Measurements from ENCODE around the gene SMOC2. TPM values are rescaled to one million over a fixed set of nuclear protein-coding genes. Genes with fewer than 3 reads are reported as not detected.

SMOC2 gene
- total RNA-seq, 1 donor, result 0.36 TPM

DNA sequence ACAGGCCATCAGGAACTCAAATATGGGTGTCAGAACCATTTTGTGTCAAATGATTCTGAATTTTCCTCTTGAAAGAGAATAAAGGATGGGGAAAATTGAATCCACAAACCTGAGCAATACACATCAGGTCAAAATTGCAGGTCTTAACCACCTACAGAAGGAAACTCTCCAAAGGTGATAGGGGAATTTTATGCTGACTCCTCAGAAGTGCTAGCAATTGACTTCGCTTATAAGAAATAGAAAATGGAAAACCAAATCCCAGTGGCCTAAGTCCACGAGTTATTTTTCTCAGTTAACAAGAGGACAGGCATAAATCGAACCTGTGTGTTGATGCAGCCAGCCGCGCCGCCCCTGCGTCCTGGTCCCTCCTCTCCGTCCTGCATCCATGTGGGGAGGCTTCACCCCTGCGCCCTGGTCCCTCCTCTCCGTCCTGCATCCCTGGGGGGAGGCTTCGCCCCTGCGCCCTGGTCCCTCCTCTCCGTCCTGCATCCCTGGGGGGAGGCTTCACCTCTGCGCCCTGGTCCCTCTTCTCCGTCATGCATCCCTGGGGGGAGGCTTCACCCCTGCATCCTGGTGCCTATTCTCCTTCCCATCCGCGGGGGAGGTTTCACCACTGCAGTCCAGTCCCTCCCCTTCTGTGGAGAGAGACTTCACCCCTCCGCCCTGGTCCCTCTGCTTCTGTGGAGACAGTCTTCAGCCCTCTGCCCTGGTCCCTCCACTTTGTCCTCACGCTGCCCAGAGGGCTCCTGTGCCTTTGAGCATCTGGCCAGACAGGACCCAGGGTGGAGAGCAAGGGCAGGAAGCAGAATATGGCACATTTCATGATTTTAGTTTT, 230.3 kb downstream of the SMOC2 start:
- Histone ChIP-seq H3K27ac (ENCODE audit: low read depth, low read length) (no peak overlapping the region), H3K79me2 (ENCODE audit: insufficient read depth, low read length) (no peaks in the 10 kb centered on the region), H3K36me3 (ENCODE audit: insufficient read depth, low read length) (no peaks in the 10 kb centered on the region), H4K20me1 (ENCODE audit: insufficient read depth, low read length) (no peaks in the 10 kb centered on the region), H2AFZ (ENCODE audit: low read length) (no peak overlapping the region), H3K27me3 (ENCODE audit: insufficient read depth, low read length) (no peaks in the 10 kb centered on the region), H3K4me1 (ENCODE audit: insufficient read depth, low read length) (no peaks in the 10 kb centered on the region), H3K4me3 (ENCODE audit: insufficient read depth, low read length) (no peak overlapping the region), H3K9me3 (ENCODE audit: low read depth, low read length) (no peaks in the 10 kb centered on the region), H3K4me2 (ENCODE audit: insufficient read depth, low read length) (no peak overlapping the region)
- TF ChIP-seq, protein P1, sequence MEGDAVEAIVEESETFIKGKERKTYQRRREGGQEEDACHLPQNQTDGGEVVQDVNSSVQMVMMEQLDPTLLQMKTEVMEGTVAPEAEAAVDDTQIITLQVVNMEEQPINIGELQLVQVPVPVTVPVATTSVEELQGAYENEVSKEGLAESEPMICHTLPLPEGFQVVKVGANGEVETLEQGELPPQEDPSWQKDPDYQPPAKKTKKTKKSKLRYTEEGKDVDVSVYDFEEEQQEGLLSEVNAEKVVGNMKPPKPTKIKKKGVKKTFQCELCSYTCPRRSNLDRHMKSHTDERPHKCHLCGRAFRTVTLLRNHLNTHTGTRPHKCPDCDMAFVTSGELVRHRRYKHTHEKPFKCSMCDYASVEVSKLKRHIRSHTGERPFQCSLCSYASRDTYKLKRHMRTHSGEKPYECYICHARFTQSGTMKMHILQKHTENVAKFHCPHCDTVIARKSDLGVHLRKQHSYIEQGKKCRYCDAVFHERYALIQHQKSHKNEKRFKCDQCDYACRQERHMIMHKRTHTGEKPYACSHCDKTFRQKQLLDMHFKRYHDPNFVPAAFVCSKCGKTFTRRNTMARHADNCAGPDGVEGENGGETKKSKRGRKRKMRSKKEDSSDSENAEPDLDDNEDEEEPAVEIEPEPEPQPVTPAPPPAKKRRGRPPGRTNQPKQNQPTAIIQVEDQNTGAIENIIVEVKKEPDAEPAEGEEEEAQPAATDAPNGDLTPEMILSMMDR (IDR thresholded peaks at IDR 0.05; ENCODE audit: extremely low read depth, low read depth, low read length), result no peak
- DNase-seq (ENCODE audit: insufficient read length, low spot score, missing footprints), result no peak

DNA sequence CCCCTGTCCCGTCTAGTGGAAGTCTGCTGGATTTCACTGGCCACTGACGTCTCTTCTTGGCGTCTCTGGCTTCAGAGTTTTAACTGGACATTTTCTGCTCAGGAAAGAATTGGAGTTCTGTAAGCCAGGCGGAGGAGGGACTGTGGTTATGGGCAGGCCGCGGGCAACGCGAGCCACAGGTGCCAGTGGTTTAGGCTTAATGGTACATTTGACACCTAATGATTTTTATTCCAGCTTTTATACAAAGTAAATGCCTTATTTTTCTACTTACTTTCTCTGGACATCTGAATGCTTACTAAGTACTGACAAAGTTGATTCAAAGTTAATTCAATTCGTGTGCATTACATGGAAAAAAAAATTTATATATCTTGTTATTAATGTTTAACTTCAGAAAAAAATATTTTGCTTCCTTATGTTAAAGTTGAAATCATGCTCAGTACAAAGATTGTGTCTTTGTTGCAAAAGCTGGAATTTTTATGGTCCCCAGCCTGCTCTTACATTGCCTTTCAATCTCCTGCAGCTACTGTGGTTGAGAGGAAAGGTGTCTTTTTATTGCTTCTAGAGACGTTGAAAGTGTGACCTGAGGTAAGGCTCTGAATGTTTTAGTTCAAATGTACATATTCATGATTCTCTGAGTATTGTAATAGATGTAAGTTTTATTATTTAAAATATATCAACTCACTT, 231.0 kb downstream of the SMOC2 start:
- H2AFZ ChIP-seq (ENCODE audit: low read length), result no peak overlapping the region
- no peak overlapping the region for H3K4me3 ChIP-seq (ENCODE audit: insufficient read depth, low read length)
- H3K27me3 ChIP-seq (ENCODE audit: insufficient read depth, low read length), result no peaks in the 10 kb centered on the region
- no peaks in the 10 kb centered on the region for H4K20me1 ChIP-seq (ENCODE audit: insufficient read depth, low read length)
- TF ChIP-seq, protein P1 (IDR thresholded peaks at IDR 0.05; ENCODE audit: extremely low read depth, low read depth, low read length), result no peak
- H3K27ac ChIP-seq (ENCODE audit: low read depth, low read length), result no peak overlapping the region
- H3K36me3 ChIP-seq (ENCODE audit: insufficient read depth, low read length), result no peaks in the 10 kb centered on the region
- no peaks in the 10 kb centered on the region for H3K9me3 ChIP-seq (ENCODE audit: low read depth, low read length)
- H3K4me1 ChIP-seq (ENCODE audit: insufficient read depth, low read length), result no peaks in the 10 kb centered on the region
- H3K79me2 ChIP-seq (ENCODE audit: insufficient read depth, low read length), result no peaks in the 10 kb centered on the region
- DNase-seq (ENCODE audit: insufficient read length, low spot score, missing footprints), result no peak
- no peak overlapping the region for H3K4me2 ChIP-seq (ENCODE audit: insufficient read depth, low read length)

GRCh38 chr6:168674595-168674994, 233.6 kb downstream of the SMOC2 start:
- no peak overlapping the region for H2AFZ ChIP-seq (ENCODE audit: low read length)
- no peaks in the 10 kb centered on the region for H4K20me1 ChIP-seq (ENCODE audit: insufficient read depth, low read length)
- TF ChIP-seq, protein P1 (IDR thresholded peaks at IDR 0.05; ENCODE audit: extremely low read depth, low read depth, low read length), result no peak
- DNase-seq (ENCODE audit: insufficient read length, low spot score, missing footprints), result no peak
- no peaks in the 10 kb centered on the region for H3K27me3 ChIP-seq (ENCODE audit: insufficient read depth, low read length)
- no peaks in the 10 kb centered on the region for H3K9me3 ChIP-seq (ENCODE audit: low read depth, low read length)
- H3K79me2 ChIP-seq (ENCODE audit: insufficient read depth, low read length), result no peaks in the 10 kb centered on the region
- no peaks in the 10 kb centered on the region for H3K4me1 ChIP-seq (ENCODE audit: insufficient read depth, low read length)
- no peak overlapping the region for H3K27ac ChIP-seq (ENCODE audit: low read depth, low read length)
- H3K4me2 ChIP-seq (ENCODE audit: insufficient read depth, low read length), result no peak overlapping the region
- no peak overlapping the region for H3K4me3 ChIP-seq (ENCODE audit: insufficient read depth, low read length)
- H3K36me3 ChIP-seq (ENCODE audit: insufficient read depth, low read length), result no peaks in the 10 kb centered on the region

DNA sequence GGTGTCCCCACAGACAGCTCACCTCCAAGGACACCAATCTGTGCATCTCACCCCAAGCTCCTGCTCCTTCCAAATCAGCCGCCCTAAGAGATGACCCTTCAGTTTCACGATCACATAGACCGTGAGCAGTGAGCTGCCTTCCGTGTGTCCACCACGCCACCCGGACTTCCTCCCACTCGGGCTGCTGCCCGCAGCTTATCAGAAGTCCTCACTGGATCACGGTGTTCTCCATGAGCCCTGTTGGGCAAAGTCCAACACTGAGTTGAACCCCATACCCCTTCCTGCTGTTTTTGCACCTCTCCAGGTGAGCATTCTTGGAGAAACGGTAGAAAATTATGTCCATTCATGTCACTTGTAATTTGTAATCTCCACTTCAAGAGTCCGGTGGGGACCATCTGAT, 234.4 kb downstream of the SMOC2 start:
- Histone ChIP-seq H2AFZ (ENCODE audit: low read length) (no peak overlapping the region), H3K27me3 (ENCODE audit: insufficient read depth, low read length) (no peaks in the 10 kb centered on the region), H3K4me3 (ENCODE audit: insufficient read depth, low read length) (no peak overlapping the region), H3K4me1 (ENCODE audit: insufficient read depth, low read length) (no peaks in the 10 kb centered on the region), H3K79me2 (ENCODE audit: insufficient read depth, low read length) (no peaks in the 10 kb centered on the region), H3K9me3 (ENCODE audit: low read depth, low read length) (no peaks in the 10 kb centered on the region), H3K27ac (ENCODE audit: low read depth, low read length) (no peak overlapping the region), H3K4me2 (ENCODE audit: insufficient read depth, low read length) (no peak overlapping the region), H3K36me3 (ENCODE audit: insufficient read depth, low read length) (no peaks in the 10 kb centered on the region), H4K20me1 (ENCODE audit: insufficient read depth, low read length) (no peaks in the 10 kb centered on the region)
- TF ChIP-seq, protein P1 (IDR thresholded peaks at IDR 0.05; ENCODE audit: extremely low read depth, low read depth, low read length), result no peak
- no peak for DNase-seq (ENCODE audit: insufficient read length, low spot score, missing footprints)
